Hepatocyte (in vitro differentiated cells): ENCODE data around the gene ERG. TPM values are rescaled to one million over a fixed set of nuclear protein-coding genes. Genes with fewer than 3 reads are reported as not detected.

Source experiments
- DNase-seq: peaks from one replicate; pipeline ENCODE4 v3.0.0-alpha.2; 2016; ENCODE audit warnings: low spot score
- H2AFZ ChIP-seq: fragments of 200-600 bp; sonication (generic); 2 replicates; pipeline ENCODE4 v1.6.0; 2016; ENCODE audit warnings: antibody characterized with exemption, mild to moderate bottlenecking
- H3K27ac ChIP-seq: fragments of 200-600 bp; sonication (generic); 2 replicates; pipeline ENCODE4 v1.5.1; 2016; ENCODE audit warnings: mild to moderate bottlenecking
- H3K27me3 ChIP-seq: fragments of 200-600 bp; sonication (generic); 2 replicates; pipeline ENCODE4 v1.6.1; 2016
- H3K36me3 ChIP-seq: fragments of 200-600 bp; sonication (generic); replicated peaks from 2 replicates; pipeline ENCODE4 v1.5.1; 2016; ENCODE audit warnings: low read depth; ENCODE audit not compliant: insufficient read depth
- H3K4me1 ChIP-seq: fragments of 200-600 bp; sonication (generic); 2 replicates; pipeline ENCODE4 v1.5.1; 2016; ENCODE audit warnings: mild to moderate bottlenecking, moderate library complexity; ENCODE audit not compliant: insufficient read depth
- H3K4me2 ChIP-seq: fragments of 200-600 bp; sonication (generic); 2 replicates; pipeline ENCODE4 v1.6.0; 2016
- H3K4me3 ChIP-seq: fragments of 200-600 bp; sonication (generic); 2 replicates; pipeline ENCODE4 v1.5.1; 2016; ENCODE audit warnings: mild to moderate bottlenecking
- H3K79me2 ChIP-seq: fragments of 200-600 bp; sonication (generic); 2 replicates; pipeline ENCODE4 v1.6.0; 2017; ENCODE audit warnings: mild to moderate bottlenecking
- H3K9me2 ChIP-seq: fragments of 200-600 bp; sonication (generic); replicated peaks from 2 replicates; pipeline ENCODE4 v1.6.0; 2017; ENCODE audit warnings: mild to moderate bottlenecking; ENCODE audit not compliant: insufficient read depth
- H3K9me3 ChIP-seq: fragments of 200-600 bp; sonication (generic); 2 replicates; pipeline ENCODE4 v1.5.1; 2016; ENCODE audit warnings: low read depth, mild to moderate bottlenecking
- H4K20me1 ChIP-seq: fragments of 200-600 bp; sonication (generic); 2 replicates; pipeline ENCODE4 v1.6.0; 2016; ENCODE audit warnings: mild to moderate bottlenecking; ENCODE audit not compliant: insufficient read depth, poor library complexity, severe bottlenecking
- CTCF ChIP-seq: fragments of 200-600 bp; sonication (generic); IDR thresholded peaks from 2 replicates; pipeline ENCODE4 v1.5.1; 2016; ENCODE audit warnings: antibody characterized with exemption, mild to moderate bottlenecking; ENCODE audit not compliant: poor library complexity
- EZH2 ChIP-seq: fragments of 200-600 bp; sonication (generic); IDR thresholded peaks from 2 replicates; pipeline ENCODE4 v1.6.1; 2016; ENCODE audit warnings: antibody characterized with exemption, mild to moderate bottlenecking, borderline replicate concordance
- EZH2phosphoT487 ChIP-seq: fragments of 200-600 bp; sonication (generic); IDR thresholded peaks from one replicate; pipeline ENCODE4 v1.6.1; 2018; ENCODE audit warnings: antibody characterized with exemption, mild to moderate bottlenecking, low read depth, moderate library complexity; ENCODE audit not compliant: unreplicated experiment, severe bottlenecking
- WGBS: methylation state at CpG from one replicate; pipeline ENCODE4 v1.1.6; 2016; ENCODE audit warnings: low lambda C conversion rate; ENCODE audit errors: missing lambda C conversion rate; 5-methylcytosine and 5-hydroxymethylcytosine counted together
- polyA plus RNA-seq: library from polyadenylated mRNA; unstranded; fragments of >200 nt; fragmentation: Nextera tagmentation; extraction: Ambion mirVana; gene quantifications from 2 replicates; pipeline ENCODE4 v1.2.1, GENCODE V29; 2016
- total RNA-seq: library from RNA; depleted of rRNA; stranded (reverse); fragments of >200 nt; gene quantifications from 2 replicates; pipeline ENCODE4 v1.2.3, GENCODE V29; 2014

The ERG gene
- total and polyA plus RNA-seq, 2 experiments from 2014 or later: 2.5 to 5.1 TPM

- H3K27me3 ChIP-seq: no peaks in the 10 kb centered on the region
- no peak overlapping the region for H2AFZ ChIP-seq
- H3K27ac ChIP-seq: no peak overlapping the region
- no peaks in the 10 kb centered on the region for H4K20me1 ChIP-seq
- 87% methylated on average over 1 of the region's 1 CpG for WGBS
- no peaks in the 10 kb centered on the region for H3K4me1 ChIP-seq
- no peak for DNase-seq
- H3K79me2 ChIP-seq: no peaks in the 10 kb centered on the region
- no peaks in the 10 kb centered on the region for H3K9me3 ChIP-seq
- H3K4me3 ChIP-seq: no peak overlapping the region
- TF ChIP-seq CTCF: no peak
- no peak for TF ChIP-seq EZH2
- no peak for TF ChIP-seq EZH2phosphoT487
- no peak overlapping the region for H3K4me2 ChIP-seq
- no peaks in the 10 kb centered on the region for H3K9me2 ChIP-seq
- H3K36me3 ChIP-seq: no peaks in the 10 kb centered on the region
These were observed 12.9 kb upstream of the ERG start for GRCh38 chr21:38511198-38511597.

GRCh38 chr21:38507374-38507942 lies 9.2 kb upstream of the ERG start:
- H3K27me3 ChIP-seq: no peaks in the 10 kb centered on the region
- no peak for DNase-seq
- H2AFZ ChIP-seq: no peak overlapping the region
- no peaks in the 10 kb centered on the region for H3K79me2 ChIP-seq
- no peaks in the 10 kb centered on the region for H3K36me3 ChIP-seq
- H3K9me3 ChIP-seq: no peaks in the 10 kb centered on the region
- H4K20me1 ChIP-seq: no peaks in the 10 kb centered on the region
- TF ChIP-seq EZH2phosphoT487 (no peak), CTCF (no peak), EZH2 (no peak)
- no peak overlapping the region for H3K4me2 ChIP-seq
- H3K4me3 ChIP-seq: no peak overlapping the region
- peaks cover 4% of the 10 kb centered on the region for H3K4me1 ChIP-seq
- no peak overlapping the region for H3K27ac ChIP-seq
- WGBS: 88% methylated on average over 4 of the region's 4 CpGs
- no peaks in the 10 kb centered on the region for H3K9me2 ChIP-seq

- no peak for DNase-seq
- no peak overlapping the region for H3K4me2 ChIP-seq
- no peaks in the 10 kb centered on the region for H3K27me3 ChIP-seq
- TF ChIP-seq CTCF (no peak), EZH2 (no peak), EZH2phosphoT487 (no peak)
- no peak overlapping the region for H2AFZ ChIP-seq
- H3K4me1 ChIP-seq: peaks cover 4% of the 10 kb centered on the region
- H3K79me2 ChIP-seq: no peaks in the 10 kb centered on the region
- no peak overlapping the region for H3K27ac ChIP-seq
- H3K9me3 ChIP-seq: no peaks in the 10 kb centered on the region
- WGBS: 70% methylated on average over 24 of the region's 24 CpGs
- no peaks in the 10 kb centered on the region for H4K20me1 ChIP-seq
- H3K4me3 ChIP-seq: no peak overlapping the region
- H3K36me3 ChIP-seq: no peaks in the 10 kb centered on the region
- no peaks in the 10 kb centered on the region for H3K9me2 ChIP-seq
These were observed 8.5 kb upstream of the ERG start for GRCh38 chr21:38506661-38507281.
